B cell (primary cell): ENCODE measurements around the gene GLB1L2. TPM values are rescaled to one million over a fixed set of nuclear protein-coding genes. Genes with fewer than 3 reads are reported as not detected.

Experiments used
- ATAC-seq: fragments of 200-7000 bp; cut with Tn5 transposase; one replicate; pipeline ENCODE4 v1.10.0; 2021; ENCODE audit warnings: low read depth, mild to moderate bottlenecking, moderate number of reproducible peaks, moderate library complexity
- CTCF ChIA-PET: fragments of 350-600 bp; sonication (Branson Sonifier 250); formaldehyde crosslinking; loops from one replicate; lab custom pipeline; 2021; ENCODE audit warnings: antibody characterized with exemption, inconsistent platforms; lab: Charles Lee
- POLR2A ChIA-PET: fragments of 350-600 bp; sonication (Branson Sonifier 250); formaldehyde crosslinking; loops from one replicate; lab custom pipeline; 2021; ENCODE audit warnings: antibody characterized with exemption; lab: Charles Lee
- DNase-seq: peaks from one replicate; pipeline ENCODE4 v3.0.0; 2013
- H2AFZ ChIP-seq: 2 replicates; pipeline ENCODE4 v1.6.1; 2012; ENCODE audit warnings: mild to moderate bottlenecking, low read depth, low read length; ENCODE audit not compliant: insufficient read depth, poor library complexity, severe bottlenecking
- H3K27ac ChIP-seq, 2 donors: 1 replicate in 1 of 2; 2 replicates in 1 of 2; pipeline ENCODE4 v1.5.1; 2012 to 2013; ENCODE audit warnings: low read length in 2 of 2, mild to moderate bottlenecking in 2 of 2, moderate library complexity in 1 of 2
- H3K27me3 ChIP-seq, 4 experiments: fragments of 200-600 bp in 1 of 4; sonication (generic) in 1 of 4; replicated peaks in 1 of 4; 1 replicate in 2 of 4; 2 replicates in 2 of 4; pipeline versions ENCODE4 v1.6.1 to v1.7.0; 2013 to 2016; ENCODE audit warnings: low read length in 3 of 4, mild to moderate bottlenecking in 2 of 4, mixed read lengths in 1 of 4, moderate library complexity in 1 of 4; ENCODE audit not compliant: insufficient read depth in 4 of 4, control insufficient read depth in 3 of 4; ENCODE audit errors: control extremely low read depth in 1 of 4
- H3K36me3 ChIP-seq, 2 experiments: replicated peaks in 1 of 2; 1 replicate in 1 of 2; 2 replicates in 1 of 2; pipeline versions ENCODE4 v1.6.1 to v1.7.1; 2013; ENCODE audit warnings: low read length in 1 of 2; ENCODE audit not compliant: insufficient read depth in 2 of 2, control insufficient read depth in 1 of 2; ENCODE audit errors: control extremely low read depth in 1 of 2, extremely low read depth in 1 of 2
- H3K4me1 ChIP-seq, 2 donors: fragments of 200-600 bp in 1 of 2; sonication (generic) in 1 of 2; 1 replicate in 1 of 2; 2 replicates in 1 of 2; pipeline versions ENCODE4 v1.5.1 to v1.6.1; 2013 to 2017; ENCODE audit warnings: low read length in 2 of 2; ENCODE audit not compliant: control insufficient read depth in 2 of 2, insufficient read depth in 2 of 2
- H3K4me2 ChIP-seq: replicated peaks from 2 replicates; pipeline ENCODE3; 2012; ENCODE audit warnings: mild to moderate bottlenecking, low read depth, low read length; ENCODE audit not compliant: poor library complexity, severe bottlenecking
- H3K4me3 ChIP-seq, 5 experiments: fragments of 200-600 bp in 1 of 5; sonication (generic) in 1 of 5; 1 replicate in 3 of 5; 2 replicates in 2 of 5; pipeline versions ENCODE4 v1.5.1 to v1.7.0; 2011 to 2016; ENCODE audit warnings: low read length in 4 of 5, mild to moderate bottlenecking in 4 of 5, low read depth in 2 of 5, control low read depth in 1 of 5, moderate library complexity in 1 of 5; ENCODE audit not compliant: insufficient read depth in 1 of 5; ENCODE audit errors: control extremely low read depth in 1 of 5, extremely low read depth in 1 of 5
- H3K79me2 ChIP-seq: fragments of 200-600 bp; sonication (generic); one replicate; pipeline ENCODE4 v1.6.0; 2016; ENCODE audit warnings: low read length; ENCODE audit not compliant: control insufficient read depth, insufficient read depth
- H3K9ac ChIP-seq: fragments of 200-600 bp; sonication (generic); 2 replicates; pipeline ENCODE4 v1.6.1; 2017; ENCODE audit warnings: mild to moderate bottlenecking, low read length, moderate library complexity
- H3K9me3 ChIP-seq, 3 donors: one replicate each; pipeline versions ENCODE4 v1.6.1 to v1.7.1; 2013; ENCODE audit warnings: low read length in 2 of 3; ENCODE audit not compliant: control insufficient read depth in 2 of 3, insufficient read depth in 1 of 3; ENCODE audit errors: control extremely low read depth in 1 of 3
- H4K20me1 ChIP-seq: 2 replicates; pipeline ENCODE4 v1.6.0; 2012; ENCODE audit warnings: mild to moderate bottlenecking, low read length; ENCODE audit not compliant: insufficient read depth, control insufficient read depth, poor library complexity, severe bottlenecking
- H3K27ac Mint-ChIP-seq: one replicate; pipeline ENCODE4 v1.8.0; 2021; ENCODE audit warnings: mixed read lengths
- H3K27me3 Mint-ChIP-seq: one replicate; pipeline ENCODE4 v1.8.0; 2021; ENCODE audit warnings: mixed read lengths
- H3K4me1 Mint-ChIP-seq: one replicate; pipeline ENCODE4 v1.8.0; 2021; ENCODE audit warnings: mixed read lengths
- H3K4me3 Mint-ChIP-seq: one replicate; pipeline ENCODE4 v1.8.0; 2021; ENCODE audit warnings: mixed read lengths
- H3K9me3 Mint-ChIP-seq: one replicate; pipeline ENCODE4 v1.8.0; 2022; ENCODE audit warnings: mixed read lengths; ENCODE audit not compliant: insufficient read depth
- CTCF ChIP-seq: fragments of 200-600 bp; IDR thresholded peaks from one replicate; pipeline ENCODE4 v1.8.0; 2022; ENCODE audit warnings: antibody characterized with exemption, mild to moderate bottlenecking
- EZH2 ChIP-seq: IDR thresholded peaks from 2 replicates; pipeline ENCODE4 v1.6.1; 2012; ENCODE audit warnings: borderline replicate concordance, low read depth, mild to moderate bottlenecking, moderate library complexity, low read length; ENCODE audit not compliant: insufficient read depth, poor library complexity, severe bottlenecking
- WGBS: methylation state at CpG from one replicate; pipeline ENCODE4 v1.1.5; 2013; ENCODE audit warnings: missing lambda C conversion rate; ENCODE audit not compliant: insufficient coverage; 5-methylcytosine and 5-hydroxymethylcytosine counted together
- intact Hi-C: fragments of 100-400 bp; cut with micrococcal nuclease; formaldehyde crosslinking; loops from one replicate; pipeline ENCODE4 v1.10.0; 2022
- polyA plus RNA-seq: library from polyadenylated mRNA; depleted of rRNA; stranded (reverse); fragments of >200 nt; gene quantifications from 2 replicates; pipeline ENCODE4 v1.2.3, GENCODE V29; 2012
- total RNA-seq, 2 donors: library from RNA; stranded (reverse); fragments of 120-200 nt in 1 of 2; gene quantifications; 1 replicate in 1 of 2; 2 replicates in 1 of 2; pipeline versions ENCODE4 v1.2.3 to v1.2.4, GENCODE V29; 2013 to 2022

GLB1L2 gene
- total and polyA plus RNA-seq, 2 donors (not counting 1 experiment from before 2014, with no cell fraction given) = 0.31 to 0.44 TPM

- no peak overlapping the region for H3K9ac ChIP-seq
- peaks cover 18% of the 10 kb centered on the region for H3K27me3 Mint-ChIP-seq
- H3K27me3 ChIP-seq = peaks cover 0 to 2% (median 0%) of the 10 kb centered on the region in 4 experiments
- H2AFZ ChIP-seq = no peak overlapping the region
- no peaks in the 10 kb centered on the region for H3K9me3 Mint-ChIP-seq
- H3K4me2 ChIP-seq = no peak overlapping the region
- TF ChIP-seq EZH2 = no peak
- DNase-seq (no peak), ATAC-seq (no peak)
- H3K36me3 ChIP-seq = no peaks in the 10 kb centered on the region
- ChIA-PET POLR2A (no interaction called here), CTCF (no interaction called here)
- WGBS = 82% methylated on average over 7 of the region's 7 CpGs
- H3K4me1 ChIP-seq = no peaks in the 10 kb centered on the region
- no peak overlapping the region for H3K27ac Mint-ChIP-seq
- no peak overlapping the region for H3K27ac ChIP-seq
- no peaks in the 10 kb centered on the region for H3K79me2 ChIP-seq
- no peak overlapping the region for H3K4me3 ChIP-seq
- H3K9me3 ChIP-seq = peaks cover 0 to 6% (median 0%) of the 10 kb centered on the region in 3 donors
- no peak overlapping the region for H3K4me3 Mint-ChIP-seq
- intact Hi-C loops = no loop called here
- no peaks in the 10 kb centered on the region for H3K4me1 Mint-ChIP-seq
- H4K20me1 ChIP-seq = no peaks in the 10 kb centered on the region
These were observed 68.2 kb downstream of the GLB1L2 start for GRCh38 chr11:134399996-134400395.

GRCh38 chr11:134401825-134402809, 70.3 kb downstream of the GLB1L2 start:
- ChIA-PET CTCF (no interaction called here), POLR2A (no interaction called here)
- Histone ChIP-seq H2AFZ (no peak overlapping the region), H3K4me2 (no peak overlapping the region), H3K36me3 (no peaks in the 10 kb centered on the region), H3K4me3 (no peak overlapping the region), H3K79me2 (no peaks in the 10 kb centered on the region), H4K20me1 (no peaks in the 10 kb centered on the region), H3K27me3 (peaks cover 0 to 2% (median 0%) of the 10 kb centered on the region in 4 experiments), H3K9ac (no peak overlapping the region), H3K4me1 (no peaks in the 10 kb centered on the region), H3K9me3 (peaks cover 0 to 6% (median 0%) of the 10 kb centered on the region in 3 donors), H3K27ac (no peak overlapping the region)
- Mint-ChIP-seq H3K27ac (no peak overlapping the region), H3K4me1 (no peaks in the 10 kb centered on the region), H3K4me3 (no peak overlapping the region), H3K9me3 (no peaks in the 10 kb centered on the region), H3K27me3 (peaks cover 24% of the 10 kb centered on the region)
- TF ChIP-seq EZH2 (no peak), CTCF (no peak)
- ATAC-seq = no peak
- intact Hi-C loops = no loop called here
- no peak for DNase-seq
- 76% methylated on average over 16 of the region's 19 CpGs for WGBS
